Activated CD4-positive, alpha-beta T cell treated with anti-CD3 and anti-CD28 coated beads, Interleukin-2, amount 50 U/mL, for 1 hour (primary cell): ENCODE data around the gene SLC16A3.

Experiments used
- DNase-seq: peaks from one replicate; pipeline ENCODE4 v3.0.0-alpha.2; 2020

Gene SLC16A3

DNA sequence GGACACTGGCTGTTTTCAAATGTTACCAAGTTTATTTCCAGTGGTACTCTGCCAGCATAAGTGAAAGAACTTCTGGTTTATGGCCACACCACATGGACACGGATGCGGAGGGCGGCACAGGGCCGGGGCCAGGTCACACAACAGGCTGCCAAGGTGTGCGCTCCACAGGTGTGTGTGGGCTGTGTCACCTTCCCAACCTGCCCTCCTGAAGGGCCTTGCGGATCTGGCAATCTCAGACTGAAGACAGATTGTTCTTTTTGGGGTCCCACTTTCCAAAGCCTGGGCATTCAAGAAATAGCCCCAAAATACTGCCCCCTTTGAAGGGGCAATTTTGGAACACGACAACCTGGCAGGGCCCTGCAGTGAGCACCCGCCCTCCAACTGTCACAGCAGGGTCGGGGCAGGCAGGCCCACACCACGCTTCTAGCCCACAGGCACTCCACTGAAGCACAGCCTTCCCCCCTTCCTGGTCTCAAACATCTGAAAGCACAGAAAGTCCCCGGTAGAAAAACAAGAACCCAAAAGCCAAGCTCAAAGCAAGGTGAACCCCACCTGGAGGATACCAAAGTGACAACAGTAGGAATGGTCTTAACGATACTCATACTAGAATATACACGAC is 41.1 kb downstream of the SLC16A3 start:
- no peak for DNase-seq

DNA sequence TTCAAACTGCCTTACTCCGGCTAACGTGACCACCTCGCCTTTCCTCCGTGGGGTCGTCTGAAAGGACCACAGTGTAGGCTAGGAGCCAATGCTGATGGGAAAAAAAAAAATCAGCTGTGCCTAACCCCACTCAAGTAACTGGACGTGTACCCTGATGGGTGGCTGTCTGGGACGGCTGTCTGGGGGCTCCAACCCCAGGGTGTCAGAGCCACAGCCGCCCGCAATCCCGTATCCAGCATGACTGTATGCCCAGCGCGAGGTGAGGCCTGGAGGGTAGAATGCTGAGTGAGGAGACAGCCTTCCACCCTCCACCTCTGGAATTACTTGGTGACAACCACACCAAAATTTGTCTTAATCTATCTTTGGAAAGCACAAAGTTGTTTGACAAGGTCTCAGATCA is 41.8 kb downstream of the SLC16A3 start:
- DNase-seq = no peak

GRCh38 chr17:82271401-82271800 is 42.6 kb downstream of the SLC16A3 start:
- no peak for DNase-seq

DNA sequence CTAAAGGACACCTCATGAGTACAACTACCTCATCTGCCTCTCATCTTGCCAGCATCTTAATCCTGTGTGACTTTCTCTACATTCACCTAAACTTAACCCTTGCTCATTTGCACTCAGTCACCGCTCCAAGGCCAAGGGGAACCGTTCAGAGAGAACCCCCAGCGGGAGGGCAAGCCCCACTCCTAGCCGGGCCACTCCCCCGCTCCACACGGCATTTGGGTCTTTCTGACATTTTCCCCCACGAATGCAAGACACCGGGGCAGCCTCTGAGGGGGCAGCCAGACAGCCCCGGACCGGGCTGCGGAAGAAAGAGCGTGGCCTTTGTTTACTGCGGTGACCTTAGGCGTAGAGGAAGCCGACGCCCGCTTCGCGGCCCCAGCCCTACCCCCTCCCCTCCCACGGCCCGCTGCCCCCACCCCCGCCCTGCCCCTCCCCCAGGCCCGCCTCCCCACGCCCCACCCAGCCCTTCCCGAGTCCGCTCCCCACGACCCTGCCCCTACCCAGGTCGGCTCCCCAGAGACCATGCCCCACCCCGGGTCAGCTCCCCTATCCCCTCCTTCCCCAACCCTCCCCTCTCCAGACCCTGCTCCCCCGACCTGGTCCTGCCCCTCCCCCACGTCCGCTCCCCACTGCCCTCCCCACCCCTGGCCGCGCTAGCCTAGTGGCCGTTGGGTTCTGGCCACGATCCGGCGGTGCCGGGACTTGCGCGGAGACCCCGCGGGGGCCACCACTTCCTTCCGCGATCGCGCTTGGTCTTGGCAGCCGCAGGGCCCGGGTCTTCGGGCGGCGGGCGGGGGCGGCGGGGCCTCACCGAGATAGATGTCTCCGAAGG is 43.9 kb downstream of the SLC16A3 start:
- peak; percentile 38 for DNase-seq

GRCh38 chr17:82273327-82274133 is 44.7 kb downstream of the SLC16A3 start, which contains the start of gene CSNK1D:
Gene CSNK1D, minus strand, starts transcription at chr17:82273700. Its CDS starts 319 bp downstream, at chr17:82273381.
- peak; percentile 92 for DNase-seq

- no peak for DNase-seq
Observed at GRCh38 chr17:82274134-82275020, 45.5 kb downstream of the SLC16A3 start.

- DNase-seq = no peak
Observed at GRCh38 chr17:82275326-82275725, 46.5 kb downstream of the SLC16A3 start.

GRCh38 chr17:82276938-82277337 is 48.1 kb downstream of the SLC16A3 start:
- DNase-seq = no peak

GRCh38 chr17:82277851-82278250 is 49.0 kb downstream of the SLC16A3 start:
- no peak for DNase-seq

DNA sequence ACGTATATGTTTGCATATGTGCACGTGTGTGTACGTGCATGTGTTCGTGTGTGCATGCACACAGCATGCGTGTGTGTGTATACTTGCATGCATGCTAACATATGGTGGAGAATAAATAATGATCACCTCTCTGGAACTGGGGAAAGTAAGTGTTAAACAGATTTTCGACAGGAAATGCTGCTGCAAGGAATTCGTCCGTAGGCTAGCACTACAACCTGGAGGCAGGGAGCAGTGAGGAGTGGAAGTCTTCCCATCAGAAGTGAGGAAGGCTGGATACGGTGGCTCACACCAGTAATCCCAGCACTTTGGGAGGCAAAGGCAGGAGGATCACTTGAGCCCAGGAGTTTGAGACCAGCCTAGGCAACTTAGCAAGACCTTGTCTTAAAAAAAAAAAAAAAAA is 49.5 kb downstream of the SLC16A3 start:
- DNase-seq = no peak

GRCh38 chr17:82278786-82279391 is 50.0 kb downstream of the SLC16A3 start:
- DNase-seq = no peak

GRCh38 chr17:82280537-82280936 is 51.7 kb downstream of the SLC16A3 start:
- no peak for DNase-seq

GRCh38 chr17:82281076-82281475 is 52.2 kb downstream of the SLC16A3 start:
- DNase-seq = no peak

DNA sequence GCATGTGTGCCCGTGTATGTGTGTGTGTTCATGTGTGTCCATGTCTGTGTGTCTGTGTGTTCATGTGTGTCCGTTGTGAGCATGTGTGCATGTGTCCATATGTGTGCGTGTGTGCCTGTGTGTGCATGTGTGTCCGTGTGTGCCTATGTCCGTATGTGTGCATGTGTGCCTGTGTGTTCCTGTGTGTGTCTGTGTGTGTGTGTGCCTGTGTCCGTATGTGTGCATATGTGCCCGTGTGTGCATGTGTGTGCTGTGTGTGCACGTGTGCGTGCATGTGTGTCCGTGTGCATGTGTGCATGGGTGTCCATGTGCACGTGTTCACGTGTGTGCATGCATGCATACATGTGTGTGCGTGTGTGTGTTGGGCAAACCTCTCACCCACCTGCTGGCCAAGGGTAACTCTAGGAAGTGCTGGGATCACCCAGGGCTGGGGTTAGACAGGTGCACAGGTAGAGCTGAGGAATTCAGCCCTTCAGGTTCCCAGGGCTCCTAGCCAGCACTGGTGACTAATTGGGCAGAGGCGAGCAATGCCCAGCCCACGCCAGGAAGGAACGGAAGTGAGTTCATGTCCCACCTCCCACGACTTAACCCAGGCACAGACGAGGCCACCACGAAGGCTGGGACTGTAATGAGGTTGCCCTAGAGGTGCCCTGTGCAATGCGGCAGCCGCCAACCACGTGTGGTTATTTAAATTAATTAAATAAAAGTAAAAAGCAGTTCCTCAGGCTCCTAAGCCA is 52.8 kb downstream of the SLC16A3 start:
- no peak for DNase-seq

DNA sequence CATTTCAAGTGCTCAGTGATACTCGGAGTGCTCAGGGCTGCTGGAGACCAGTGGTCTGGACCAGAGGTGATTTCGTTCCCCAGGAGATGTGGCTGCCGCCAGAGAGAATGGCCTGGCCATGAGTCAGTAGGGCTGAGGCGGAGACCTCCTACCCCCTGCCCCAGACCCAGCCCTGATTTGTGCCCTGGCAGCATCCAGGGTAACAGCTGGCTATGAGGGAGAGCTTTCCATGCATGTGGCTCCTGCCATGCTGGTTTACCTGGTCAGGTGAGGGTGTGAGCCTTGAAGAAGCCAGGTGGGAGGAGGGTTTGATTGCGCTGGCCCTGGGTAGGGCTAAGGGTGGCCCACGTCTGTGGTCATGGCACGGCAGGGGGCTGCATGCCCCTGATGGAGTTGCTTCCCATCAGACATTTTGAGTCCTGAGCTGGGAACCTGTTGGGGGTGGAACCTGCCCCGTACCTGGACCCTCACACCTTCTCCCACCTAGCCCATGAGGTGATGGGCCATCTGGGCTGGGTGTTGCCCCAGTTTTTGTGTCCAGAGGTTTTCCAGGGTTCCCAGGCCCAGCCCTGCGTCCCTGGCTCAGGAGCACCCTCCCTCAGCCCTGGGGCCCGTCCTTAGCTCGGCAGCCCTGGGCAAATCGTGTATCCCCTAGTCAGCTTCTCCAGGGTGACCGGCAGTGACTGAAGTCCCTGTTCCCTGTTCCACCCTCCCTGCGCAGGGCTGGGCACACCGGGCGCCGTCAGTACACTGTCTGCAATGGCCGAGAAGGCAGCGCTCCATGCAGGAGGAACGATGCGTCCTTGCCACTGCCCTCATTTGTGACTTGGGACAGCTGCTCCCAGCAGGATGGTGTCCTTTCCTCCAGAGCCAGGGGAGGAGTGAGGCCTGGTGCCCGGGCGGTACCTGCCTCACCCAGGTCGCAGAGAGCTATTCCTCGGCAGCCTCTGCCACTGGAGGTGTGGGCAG is 53.7 kb downstream of the SLC16A3 start:
- DNase-seq = no peak

GRCh38 chr17:82283208-82283749 is 54.4 kb downstream of the SLC16A3 start:
- DNase-seq = no peak

GRCh38 chr17:82285141-82285540 is 56.3 kb downstream of the SLC16A3 start:
- DNase-seq = no peak

DNA sequence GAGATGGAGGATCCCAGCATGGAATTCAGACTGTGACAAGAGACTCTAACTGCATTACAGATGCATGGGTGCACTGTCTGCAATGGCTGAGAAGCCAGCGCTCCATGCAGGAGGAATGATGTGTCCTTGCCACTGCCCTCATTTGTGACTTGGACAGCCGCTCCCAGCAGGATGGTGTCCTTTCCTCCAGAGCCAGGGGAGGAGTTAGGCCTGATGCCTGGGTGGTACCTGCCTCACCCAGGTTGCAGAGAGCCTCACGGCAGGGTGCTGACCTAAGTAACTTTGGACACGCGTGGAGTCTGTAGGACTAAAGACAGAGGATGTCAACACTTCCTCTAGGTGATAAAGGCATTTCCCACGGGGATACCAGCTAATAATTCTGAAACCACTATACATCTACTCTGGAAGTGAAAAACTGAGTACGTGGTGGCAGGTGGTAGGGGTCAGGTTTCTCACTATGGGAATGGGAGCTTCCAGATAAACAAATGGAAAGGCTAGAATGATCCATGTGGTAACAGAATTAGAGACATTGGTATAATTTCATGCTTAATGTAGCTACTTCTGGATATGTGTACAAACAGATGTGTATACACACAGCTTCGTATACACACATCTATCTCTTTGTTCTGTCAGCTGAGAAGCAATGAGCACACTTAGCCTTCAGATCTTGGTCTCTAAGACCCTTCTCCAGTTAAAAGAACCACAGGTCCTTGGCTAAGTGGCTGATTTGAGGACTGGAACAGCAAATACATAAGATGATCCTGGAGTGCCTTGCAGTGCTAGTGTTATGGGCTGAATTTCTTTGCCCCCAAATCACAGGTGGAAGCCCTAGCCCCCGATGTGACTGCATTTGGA is 58.4 kb downstream of the SLC16A3 start:
- no peak for DNase-seq
